SJSA1 (cell line): Measurements from ENCODE around the gene SEMA7A. TPM values are rescaled to one million over a fixed set of nuclear protein-coding genes. Genes with fewer than 3 reads are reported as not detected.

Source experiments
- DNase-seq, 2 experiments: peaks; one replicate each; pipeline ENCODE4 v3.0.0-alpha.2; 2015 to 2020; ENCODE audit warnings: low spot score in 2 of 2, low read depth in 1 of 2
- H3K27ac ChIP-seq: fragments of 250-450 bp; sonication (Bioruptor Pico); 2 replicates; pipeline ENCODE4 v1.5.1; 2020; ENCODE audit warnings: mild to moderate bottlenecking, moderate library complexity
- H3K27me3 ChIP-seq: fragments of 250-450 bp; sonication (Bioruptor Pico); replicated peaks from 2 replicates; pipeline ENCODE4 v1.5.1; 2020; ENCODE audit warnings: mild to moderate bottlenecking, moderate library complexity
- H3K36me3 ChIP-seq: fragments of 250-450 bp; sonication (Bioruptor Pico); 2 replicates; pipeline ENCODE4 v1.5.1; 2020; ENCODE audit warnings: mild to moderate bottlenecking
- H3K4me1 ChIP-seq: fragments of 250-450 bp; sonication (Bioruptor Pico); replicated peaks from 2 replicates; pipeline ENCODE4 v1.6.1; 2021; ENCODE audit warnings: mild to moderate bottlenecking
- H3K4me3 ChIP-seq: fragments of 250-450 bp; sonication (Bioruptor Pico); 2 replicates; pipeline ENCODE4 v1.5.1; 2020; ENCODE audit warnings: mild to moderate bottlenecking
- H3K9me3 ChIP-seq: fragments of 250-450 bp; sonication (Bioruptor Pico); replicated peaks from 2 replicates; pipeline ENCODE4 v1.5.1; 2020; ENCODE audit warnings: mild to moderate bottlenecking
- total RNA-seq: library from RNA; depleted of rRNA; stranded (reverse); fragments of >200 nt; shearing (Covaris generic); gene quantifications from 2 replicates; pipeline ENCODE4 v1.2.3, GENCODE V29; 2014

SEMA7A gene
- total RNA-seq, 1 experiment from 2014 or later, result 5.4 TPM

DNA sequence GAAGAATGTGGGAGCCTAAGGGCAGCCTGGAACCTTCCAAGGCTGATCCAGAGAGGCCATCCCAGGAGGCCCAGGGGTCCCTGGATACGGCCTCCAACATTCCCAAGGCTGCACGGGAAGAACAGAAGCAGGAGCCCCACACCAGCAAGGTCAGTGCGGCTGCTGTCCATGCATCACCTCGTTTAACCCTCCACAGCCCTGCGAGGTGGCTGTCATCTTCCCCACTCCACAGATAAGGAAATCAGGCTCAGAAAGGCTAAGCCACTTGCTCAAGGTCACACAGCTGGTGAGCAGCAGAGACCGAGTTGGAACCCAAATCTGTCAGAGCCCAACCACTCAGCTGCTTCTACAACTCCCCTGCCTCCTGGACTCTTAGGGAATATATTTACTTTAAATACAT lies 21.6 kb downstream of the SEMA7A start:
- peaks cover 20% of the 10 kb centered on the region for H3K4me1 ChIP-seq

DNA sequence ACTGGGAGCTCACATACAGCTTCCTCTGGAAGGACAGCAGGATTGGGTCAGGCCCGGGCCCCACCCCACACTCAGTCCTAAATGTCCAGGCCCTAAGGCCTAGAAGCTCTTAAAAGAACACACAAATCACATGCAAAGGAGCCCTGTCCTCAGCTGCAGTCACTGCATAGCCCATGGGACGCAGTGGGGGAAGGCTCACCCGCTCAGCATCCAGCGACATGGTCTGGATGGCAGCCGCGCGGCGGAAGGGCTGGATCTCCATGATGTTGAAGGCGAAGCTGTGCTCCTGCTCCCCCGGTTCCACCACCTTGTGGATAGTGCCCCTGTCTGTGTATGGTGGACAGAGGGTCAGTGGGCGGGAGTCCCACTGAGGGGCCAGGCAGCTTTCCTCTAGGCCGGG lies 22.1 kb downstream of the SEMA7A start:
- H3K36me3 ChIP-seq, result 0 out of 2 replicates have a peak, but pooled peaks cover under 1% of the 10 kb centered on the region

More for the DNA sequence above, 21.6 kb downstream of the SEMA7A start:
- Histone ChIP-seq H3K4me3 (no peak overlapping the region), H3K9me3 (no peaks in the 10 kb centered on the region), H3K36me3 (0 out of 2 replicates have a peak, but pooled peaks cover 4% of the 10 kb centered on the region), H3K27me3 (no peaks in the 10 kb centered on the region), H3K27ac (no peak overlapping the region)
- no peak for DNase-seq

GRCh38 chr15:74410502-74410901 lies 23.3 kb downstream of the SEMA7A start:
- no peak for DNase-seq
- H3K36me3 ChIP-seq, result no peaks in the 10 kb centered on the region
- no peak overlapping the region for H3K27ac ChIP-seq
- peaks cover 30% of the 10 kb centered on the region for H3K4me1 ChIP-seq
- no peaks in the 10 kb centered on the region for H3K27me3 ChIP-seq
- H3K4me3 ChIP-seq, result no peak overlapping the region
- no peaks in the 10 kb centered on the region for H3K9me3 ChIP-seq

More for the DNA sequence above, 22.1 kb downstream of the SEMA7A start:
- Histone ChIP-seq H3K27ac (no peak overlapping the region), H3K4me1 (peaks cover 20% of the 10 kb centered on the region), H3K27me3 (no peaks in the 10 kb centered on the region), H3K9me3 (no peaks in the 10 kb centered on the region), H3K4me3 (no peak overlapping the region)
- no peak for DNase-seq

- DNase-seq, result no peak
- Histone ChIP-seq H3K27ac (no peak overlapping the region), H3K4me3 (no peak overlapping the region), H3K27me3 (no peaks in the 10 kb centered on the region), H3K9me3 (no peaks in the 10 kb centered on the region), H3K4me1 (peaks cover 32% of the 10 kb centered on the region), H3K36me3 (no peaks in the 10 kb centered on the region)
These were observed 24.5 kb downstream of the SEMA7A start for GRCh38 chr15:74409225-74409624.

DNA sequence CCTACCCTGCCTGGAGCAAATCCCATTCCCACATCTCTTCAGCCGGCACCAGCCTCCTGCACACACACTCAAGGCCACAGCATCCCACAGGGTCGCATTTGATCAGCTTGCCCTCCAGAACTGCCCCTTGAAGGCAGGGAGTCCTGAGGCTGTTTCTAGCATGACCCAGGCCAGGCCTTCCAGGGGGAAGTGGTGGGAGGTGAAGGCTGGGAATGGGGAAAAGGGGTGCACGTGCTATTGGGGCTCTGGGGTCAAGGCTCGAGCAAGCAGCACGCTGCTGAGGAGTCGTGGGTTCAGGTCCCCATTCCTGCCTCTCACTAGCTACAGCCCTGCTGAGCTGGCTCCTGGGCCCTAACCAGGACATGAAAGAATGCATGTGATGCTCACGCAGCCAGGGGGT lies 24.9 kb downstream of the SEMA7A start:
- Histone ChIP-seq H3K36me3 (no peaks in the 10 kb centered on the region), H3K4me3 (no peak overlapping the region), H3K27me3 (no peaks in the 10 kb centered on the region), H3K9me3 (no peaks in the 10 kb centered on the region), H3K4me1 (peaks cover 32% of the 10 kb centered on the region), H3K27ac (no peak overlapping the region)
- no peak for DNase-seq

- no peak for DNase-seq
- Histone ChIP-seq H3K4me3 (no peak overlapping the region), H3K4me1 (peaks cover 32% of the 10 kb centered on the region), H3K27ac (no peak overlapping the region), H3K36me3 (no peaks in the 10 kb centered on the region), H3K9me3 (no peaks in the 10 kb centered on the region), H3K27me3 (no peaks in the 10 kb centered on the region)
These were observed 25.4 kb downstream of the SEMA7A start for GRCh38 chr15:74408385-74408784.

DNA sequence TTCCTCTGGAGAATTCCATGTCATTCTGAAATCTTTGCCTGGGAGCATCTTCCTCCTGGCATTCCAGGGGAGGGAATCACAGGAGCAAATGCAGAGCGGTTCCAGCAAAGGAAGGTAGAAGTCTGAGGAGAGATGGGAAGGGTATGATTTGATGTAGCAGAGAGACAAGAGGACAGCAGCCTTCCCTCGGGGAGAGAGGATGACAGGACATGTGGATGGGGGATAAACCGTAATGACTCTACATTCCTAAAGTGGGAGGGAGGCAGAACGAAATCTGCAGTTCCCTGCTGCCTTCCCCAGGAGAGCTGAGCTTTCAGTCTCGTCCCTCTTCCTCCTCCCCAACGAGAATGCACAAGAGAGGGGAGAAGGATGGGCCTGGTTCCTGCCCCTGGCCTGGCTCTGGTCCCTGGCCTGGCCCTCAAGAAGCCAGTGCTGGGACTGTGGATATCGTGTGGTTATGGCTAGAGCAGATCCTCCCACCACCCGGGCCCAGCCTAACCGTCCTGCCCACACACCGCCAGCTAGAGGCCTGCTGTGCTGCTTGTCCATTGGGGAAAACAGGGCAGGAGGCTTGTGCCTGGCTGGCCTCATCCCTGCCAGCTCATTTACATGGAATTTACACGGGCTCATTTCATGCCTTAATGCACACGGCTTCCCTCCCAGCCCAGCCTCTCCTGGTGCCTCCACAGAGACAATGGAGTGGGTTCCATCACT lies 26.6 kb downstream of the SEMA7A start:
- peak overlapping the region; percentile 85 for H3K27ac ChIP-seq
- no peaks in the 10 kb centered on the region for H3K9me3 ChIP-seq
- no peak overlapping the region for H3K4me3 ChIP-seq
- no peaks in the 10 kb centered on the region for H3K27me3 ChIP-seq
- DNase-seq, result peak; percentile 86 to 93
- peaks cover 32% of the 10 kb centered on the region for H3K4me1 ChIP-seq
- no peaks in the 10 kb centered on the region for H3K36me3 ChIP-seq

DNA sequence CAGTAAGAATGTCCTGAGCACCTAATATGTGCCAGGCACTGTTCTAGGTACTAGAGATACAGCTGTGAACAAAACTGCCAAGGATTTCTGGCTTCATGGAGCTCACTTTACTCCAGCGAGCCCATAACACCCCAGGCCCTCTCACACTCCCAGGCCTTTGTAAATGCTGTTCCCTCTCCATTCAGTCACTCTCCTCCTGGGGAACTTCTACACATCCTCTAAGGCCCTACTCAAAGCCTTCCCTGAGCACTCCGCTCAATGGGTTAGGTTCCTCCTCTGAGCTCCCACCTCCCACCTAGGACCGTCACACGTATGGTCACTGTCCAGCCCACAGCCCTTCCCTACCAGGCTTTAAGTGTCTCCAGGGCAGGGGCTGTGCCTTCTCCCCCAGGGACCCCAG lies 27.2 kb downstream of the SEMA7A start:
- no peak for DNase-seq
- Histone ChIP-seq H3K4me1 (peaks cover 32% of the 10 kb centered on the region), H3K36me3 (no peaks in the 10 kb centered on the region), H3K27ac (peak overlapping the region; percentile 85), H3K27me3 (no peaks in the 10 kb centered on the region), H3K9me3 (no peaks in the 10 kb centered on the region), H3K4me3 (no peak overlapping the region)

DNA sequence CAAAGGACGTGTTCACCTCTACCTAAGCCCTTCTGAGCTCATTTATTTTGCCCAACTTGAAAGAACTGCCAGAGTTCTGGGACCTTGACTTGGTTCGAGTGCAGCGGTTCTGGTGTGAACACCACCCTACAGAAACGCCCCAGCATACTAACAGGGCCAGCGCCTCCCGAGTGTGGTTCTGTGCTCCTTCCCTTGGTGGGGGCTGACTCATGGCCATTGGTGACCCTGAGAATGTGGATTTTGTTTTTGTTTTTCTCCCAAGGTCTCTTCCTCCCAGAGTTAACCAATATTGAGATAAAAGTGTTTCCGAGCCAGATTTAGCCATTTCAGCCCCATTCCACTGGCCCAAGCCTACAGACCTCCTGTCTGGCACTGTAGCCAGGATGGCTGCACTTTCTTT lies 27.9 kb downstream of the SEMA7A start:
- H3K27me3 ChIP-seq, result no peaks in the 10 kb centered on the region
- no peak for DNase-seq
- no peaks in the 10 kb centered on the region for H3K9me3 ChIP-seq
- peaks cover 32% of the 10 kb centered on the region for H3K4me1 ChIP-seq
- no peak overlapping the region for H3K27ac ChIP-seq
- no peak overlapping the region for H3K4me3 ChIP-seq
- H3K36me3 ChIP-seq, result no peaks in the 10 kb centered on the region

- Histone ChIP-seq H3K27ac (no peak overlapping the region), H3K4me1 (peaks cover 43% of the 10 kb centered on the region), H3K9me3 (no peaks in the 10 kb centered on the region), H3K36me3 (no peaks in the 10 kb centered on the region), H3K4me3 (no peak overlapping the region), H3K27me3 (no peaks in the 10 kb centered on the region)
- DNase-seq, result no peak
These were observed 29.7 kb downstream of the SEMA7A start for GRCh38 chr15:74403991-74404563.

DNA sequence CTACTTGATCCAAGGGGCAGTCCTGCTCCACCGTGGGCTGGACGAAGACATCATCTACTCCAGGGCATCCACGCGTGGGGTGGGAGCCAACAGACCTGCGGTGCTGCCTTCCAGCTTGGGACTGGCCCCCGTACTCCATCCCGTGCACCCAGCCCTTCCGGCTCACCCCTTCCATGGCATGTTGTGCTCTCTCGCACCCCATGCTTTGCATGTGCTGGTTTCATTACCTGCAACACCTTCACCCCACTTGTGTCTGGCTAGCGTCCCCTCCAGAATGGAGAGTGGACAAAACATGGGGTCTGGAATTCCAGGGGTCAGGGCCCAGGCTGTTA lies 30.2 kb downstream of the SEMA7A start:
- H3K4me1 ChIP-seq, result peaks cover 43% of the 10 kb centered on the region
- no peak overlapping the region for H3K4me3 ChIP-seq
- H3K9me3 ChIP-seq, result no peaks in the 10 kb centered on the region
- H3K27me3 ChIP-seq, result no peaks in the 10 kb centered on the region
- DNase-seq, result no peak
- no peak overlapping the region for H3K27ac ChIP-seq
- no peaks in the 10 kb centered on the region for H3K36me3 ChIP-seq

GRCh38 chr15:74402873-74403587 lies 30.7 kb downstream of the SEMA7A start:
- Histone ChIP-seq H3K36me3 (no peaks in the 10 kb centered on the region), H3K4me1 (peaks cover 38% of the 10 kb centered on the region), H3K4me3 (no peak overlapping the region), H3K9me3 (no peaks in the 10 kb centered on the region), H3K27ac (no peak overlapping the region), H3K27me3 (no peaks in the 10 kb centered on the region)
- no peak for DNase-seq

DNA sequence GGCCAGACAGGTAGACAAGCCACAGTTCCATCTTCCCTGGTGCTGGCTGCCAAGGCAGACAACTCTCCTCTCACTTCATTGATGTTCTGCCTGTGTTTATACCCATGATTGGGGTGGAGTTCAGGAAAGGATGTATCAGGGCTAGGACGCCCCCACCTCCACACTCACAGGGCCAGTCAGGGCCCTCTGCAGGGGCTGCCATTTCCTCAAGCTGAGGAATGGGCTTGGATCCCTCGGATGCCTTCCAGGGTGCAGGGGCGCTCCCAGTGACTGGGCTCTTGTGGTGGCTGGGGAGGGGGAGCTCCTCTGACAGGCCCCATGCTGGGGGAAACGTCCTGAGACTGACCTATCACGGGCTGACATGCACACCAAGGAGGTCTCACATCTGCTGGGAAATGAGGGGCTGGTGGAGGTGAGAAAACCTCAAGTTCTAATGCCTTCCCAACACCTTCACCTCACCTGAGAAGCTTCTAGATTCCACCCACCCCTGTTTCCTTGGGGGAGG lies 31.4 kb downstream of the SEMA7A start:
- no peaks in the 10 kb centered on the region for H3K27me3 ChIP-seq
- peaks cover 38% of the 10 kb centered on the region for H3K4me1 ChIP-seq
- H3K9me3 ChIP-seq, result no peaks in the 10 kb centered on the region
- no peak overlapping the region for H3K4me3 ChIP-seq
- no peak for DNase-seq
- H3K27ac ChIP-seq, result no peak overlapping the region
- H3K36me3 ChIP-seq, result no peaks in the 10 kb centered on the region
